ENCODE data around the gene GRIN2A. TPM values are rescaled to one million over a fixed set of nuclear protein-coding genes. Genes with fewer than 3 reads are reported as not detected.

Gene GRIN2A
- total and polyA plus RNA-seq, 2 donors (not counting 3 experiments of a cell fraction or from before 2014, with no cell fraction given), result not detected

DNA sequence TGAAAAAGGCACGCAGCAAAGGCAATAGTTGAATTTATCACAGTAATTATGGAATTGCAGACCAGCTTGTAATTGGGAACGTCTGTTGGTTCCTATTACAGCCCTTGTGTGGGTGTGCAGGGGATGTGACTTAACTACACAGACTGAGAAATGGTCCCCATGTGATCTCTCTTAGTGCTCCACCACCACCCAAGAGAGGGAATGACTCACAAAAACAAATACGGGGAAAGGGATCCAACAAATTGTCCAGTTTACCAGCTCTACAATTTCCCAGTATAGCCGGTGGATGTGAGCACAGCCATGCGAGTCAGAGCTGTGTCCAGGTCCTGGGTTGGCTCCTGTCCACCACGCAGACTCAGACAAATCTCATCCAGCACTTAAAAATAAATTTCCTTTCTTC is 337.9 kb downstream of the GRIN2A start:
- ChIA-PET POLR2A (no interaction called here), CTCF (interaction anchor here (1.4 kb wide), 1 partner anchor 8 kb away, joined by 3 read pairs; no protein-coding TSS in a partner anchor)
- BruUV-seq (replicated peaks), result no TSS peak
- intact Hi-C loops (cut with micrococcal nuclease) (no loop called here), dilution Hi-C loops (cut with MboI; ENCODE audit: extremely low pct_ligation_motif_present, low sequenced_read_pairs) (no loop called here)
- H4K20me1 ChIP-seq (replicated peaks; ENCODE audit: control insufficient read depth, extremely low read depth, insufficient read depth, low read length), result no peaks in the 10 kb centered on the region
- H3K9me1 ChIP-seq (replicated peaks; ENCODE audit: control insufficient read depth, extremely low read depth, insufficient read depth, low read length), result no peaks in the 10 kb centered on the region
- H2AFZ ChIP-seq (ENCODE audit: low read depth, low read length), result no peak overlapping the region
- H3K4me2 ChIP-seq (ENCODE audit: insufficient read depth, low read length), result no peak overlapping the region
- H3K9me3 ChIP-seq (replicated peaks; ENCODE audit: control insufficient read depth, insufficient read depth, low read length), result no peaks in the 10 kb centered on the region
- peaks cover 26% of the 10 kb centered on the region for H3K4me1 ChIP-seq (ENCODE audit: control insufficient read depth, extremely low read depth, insufficient read depth, low read length)
- TF ChIP-seq FOS (IDR thresholded peaks at IDR 0.05; ENCODE audit: borderline replicate concordance, insufficient read depth, low read length) (no peak), JUN (IDR thresholded peaks at IDR 0.05; ENCODE audit: borderline replicate concordance, insufficient read depth, insufficient read length, low read depth) (no peak)
- H3K79me2 ChIP-seq (ENCODE audit: control insufficient read depth, insufficient read depth, low read length), result no peaks in the 10 kb centered on the region
- no peak overlapping the region for H3K27ac ChIP-seq (ENCODE audit: insufficient read depth, low read depth, low read length)
- no peaks in the 10 kb centered on the region for H3K27me3 ChIP-seq (ENCODE audit: control insufficient read depth in 2 of 2, insufficient read depth in 2 of 2, low read length in 2 of 2)
- H3K4me3 ChIP-seq (replicated peaks in 1 of 3; ENCODE audit: insufficient read depth in 1 of 3, low read depth in 1 of 3, low read length in 3 of 3), result no peak overlapping the region
- no peak for FAIRE-seq
- DNase-seq (ENCODE audit: low read depth, low spot score), result peak; percentile 6
- no peaks in the 10 kb centered on the region for H3K36me3 ChIP-seq (ENCODE audit: control insufficient read depth in 2 of 2, extremely low read depth in 1 of 2, insufficient read depth in 2 of 2, low read length in 2 of 2)
- H3K9ac ChIP-seq (replicated peaks; ENCODE audit: extremely low read depth, insufficient read depth, low read length), result no peak overlapping the region

DNA sequence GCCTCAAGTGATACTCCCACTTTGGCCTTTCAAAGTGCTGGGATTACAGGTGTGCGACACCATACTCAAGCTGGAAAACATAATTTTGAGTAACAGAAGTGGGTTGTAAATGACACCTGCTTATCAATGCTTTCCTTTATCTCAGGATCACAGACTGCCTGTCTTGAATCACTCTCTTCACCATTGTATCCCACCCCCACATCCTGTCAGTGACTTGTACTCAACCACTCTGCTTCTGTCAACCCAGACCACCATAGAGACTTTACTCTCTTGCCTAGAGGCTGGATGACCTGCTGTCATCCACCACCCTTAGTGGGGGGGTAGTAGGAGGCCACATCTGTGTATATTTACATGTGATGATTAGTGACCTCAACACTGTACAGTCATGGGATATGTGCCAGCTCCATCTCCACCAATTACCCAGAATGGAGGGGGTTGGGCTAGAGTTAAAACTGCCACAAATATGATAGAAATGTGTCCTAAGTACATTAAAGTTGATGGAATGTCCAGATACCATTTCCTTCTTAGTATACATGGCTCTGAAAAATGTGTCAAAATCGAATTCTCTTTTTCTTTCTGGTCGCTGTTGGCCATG is 338.7 kb downstream of the GRIN2A start:
- no peak overlapping the region for H3K9ac ChIP-seq (replicated peaks; ENCODE audit: extremely low read depth, insufficient read depth, low read length)
- no peaks in the 10 kb centered on the region for H3K9me3 ChIP-seq (replicated peaks; ENCODE audit: control insufficient read depth, insufficient read depth, low read length)
- dilution Hi-C loops (cut with MboI; ENCODE audit: extremely low pct_ligation_motif_present, low sequenced_read_pairs), result no loop called here
- POLR2A ChIA-PET, result no interaction called here
- CTCF ChIA-PET, result no interaction called here
- no peaks in the 10 kb centered on the region for H3K79me2 ChIP-seq (ENCODE audit: control insufficient read depth, insufficient read depth, low read length)
- H3K27ac ChIP-seq (ENCODE audit: insufficient read depth, low read depth, low read length), result no peak overlapping the region
- H3K27me3 ChIP-seq (ENCODE audit: control insufficient read depth in 2 of 2, insufficient read depth in 2 of 2, low read length in 2 of 2), result no peaks in the 10 kb centered on the region
- H3K4me2 ChIP-seq (ENCODE audit: insufficient read depth, low read length), result no peak overlapping the region
- no peak overlapping the region for H3K4me3 ChIP-seq (replicated peaks in 1 of 3; ENCODE audit: insufficient read depth in 1 of 3, low read depth in 1 of 3, low read length in 3 of 3)
- TF ChIP-seq EZH2 (IDR thresholded peaks at IDR 0.05; ENCODE audit: borderline replicate concordance, low read depth, low read length, severe bottlenecking) (no peak), GATA2 (IDR thresholded peaks at IDR 0.05; ENCODE audit: insufficient read depth, insufficient read length, low read depth, low read length) (peak; percentile 55)
- no peaks in the 10 kb centered on the region for H3K9me1 ChIP-seq (replicated peaks; ENCODE audit: control insufficient read depth, extremely low read depth, insufficient read depth, low read length)
- no TSS peak for BruUV-seq (replicated peaks)
- FAIRE-seq (no peak), DNase-seq (ENCODE audit: low read depth, low spot score) (no peak)
- H3K36me3 ChIP-seq (ENCODE audit: control insufficient read depth in 2 of 2, extremely low read depth in 1 of 2, insufficient read depth in 2 of 2, low read length in 2 of 2), result no peaks in the 10 kb centered on the region
- intact Hi-C loops (cut with micrococcal nuclease), result no loop called here
- no peak overlapping the region for H2AFZ ChIP-seq (ENCODE audit: low read depth, low read length)
- no peaks in the 10 kb centered on the region for H4K20me1 ChIP-seq (replicated peaks; ENCODE audit: control insufficient read depth, extremely low read depth, insufficient read depth, low read length)
- H3K4me1 ChIP-seq (ENCODE audit: control insufficient read depth, extremely low read depth, insufficient read depth, low read length), result peaks cover 26% of the 10 kb centered on the region
